RWPE2 (cell line): ENCODE data around the gene TGM1.

Experiments used
- ATAC-seq: fragments of 200-7000 bp; cut with Tn5 transposase; 3 replicates; pipeline ENCODE4 v1.9.1; 2021; ENCODE audit warnings: low read depth
- DNase-seq: peaks from one replicate; pipeline ENCODE4 v3.0.0-alpha.2; 2020; ENCODE audit warnings: low spot score
- H3K27ac ChIP-seq: fragments of 450-650 bp; 2 replicates; pipeline ENCODE4 v1.5.1; 2017; ENCODE audit warnings: mild to moderate bottlenecking; ENCODE audit not compliant: poor library complexity, severe bottlenecking
- H3K27me3 ChIP-seq: fragments of 250-450 bp; sonication (Bioruptor Pico); 2 replicates; pipeline ENCODE4 v1.5.1; 2021; ENCODE audit warnings: mild to moderate bottlenecking, moderate library complexity; ENCODE audit not compliant: insufficient read depth, poor library complexity, severe bottlenecking
- H3K36me3 ChIP-seq: fragments of 250-450 bp; sonication (Bioruptor Pico); 2 replicates; pipeline ENCODE4 v1.5.1; 2020; ENCODE audit warnings: low read depth, mild to moderate bottlenecking, moderate library complexity
- H3K4me1 ChIP-seq: fragments of 250-450 bp; sonication (Bioruptor Pico); 2 replicates; pipeline ENCODE4 v1.5.1; 2021; ENCODE audit warnings: mild to moderate bottlenecking, moderate library complexity; ENCODE audit not compliant: insufficient read depth, poor library complexity, severe bottlenecking
- H3K4me3 ChIP-seq: fragments of 250-450 bp; sonication (Bioruptor Pico); 2 replicates; pipeline ENCODE4 v1.5.1; 2021; ENCODE audit warnings: mild to moderate bottlenecking, moderate library complexity; ENCODE audit not compliant: severe bottlenecking
- H3K9me3 ChIP-seq: fragments of 250-450 bp; sonication (Bioruptor Pico); 2 replicates; pipeline ENCODE4 v1.5.1; 2021; ENCODE audit warnings: mild to moderate bottlenecking, moderate library complexity; ENCODE audit not compliant: severe bottlenecking
- CTCF ChIP-seq: fragments of 450-650 bp; IDR thresholded peaks from one replicate; pipeline ENCODE4 v1.5.1; 2017; ENCODE audit warnings: mild to moderate bottlenecking, moderate library complexity; ENCODE audit not compliant: poor library complexity, severe bottlenecking

TGM1 gene

GRCh38 chr14:24216345-24216699, 46.7 kb downstream of the TGM1 start:
- H3K4me1 ChIP-seq = peaks cover 13% of the 10 kb centered on the region
- peaks cover 53% of the 10 kb centered on the region for H3K36me3 ChIP-seq
- H3K27me3 ChIP-seq = no peaks in the 10 kb centered on the region
- DNase-seq = no peak
- H3K4me3 ChIP-seq = peak overlapping the region; percentile 54
- no peak for TF ChIP-seq CTCF
- H3K27ac ChIP-seq = peak overlapping the region; percentile 82
- no peaks in the 10 kb centered on the region for H3K9me3 ChIP-seq
- ATAC-seq = no peak

- ATAC-seq (peak; percentile 55), DNase-seq (peak; percentile 83)
- H3K27ac ChIP-seq = peak within 1 kb of the TSS; percentile 82
- H3K36me3 ChIP-seq = peaks cover 56% of the 10 kb centered on the region
- peak within 1 kb of the TSS; percentile 54 for H3K4me3 ChIP-seq
- no peaks in the 10 kb centered on the region for H3K9me3 ChIP-seq
- peaks cover 13% of the 10 kb centered on the region for H3K4me1 ChIP-seq
- peak; percentile 91 for TF ChIP-seq CTCF
- no peaks in the 10 kb centered on the region for H3K27me3 ChIP-seq
Measured at GRCh38 chr14:24215495-24216344, 47.3 kb downstream of the TGM1 start, which contains the start of gene MDP1. TSS of gene MDP1 (minus strand) at chr14:24216066. CDS start at chr14:24215955, 111 bp downstream.

- DNase-seq (no peak), ATAC-seq (no peak)
- H3K27me3 ChIP-seq = no peaks in the 10 kb centered on the region
- H3K4me1 ChIP-seq = peaks cover 13% of the 10 kb centered on the region
- no peaks in the 10 kb centered on the region for H3K9me3 ChIP-seq
- peak; percentile 10 for TF ChIP-seq CTCF
- H3K4me3 ChIP-seq = peak overlapping the region; percentile 79
- H3K36me3 ChIP-seq = peaks cover 62% of the 10 kb centered on the region
- H3K27ac ChIP-seq = peak overlapping the region; percentile 82
Measured at GRCh38 chr14:24213866-24214662, 48.9 kb downstream of the TGM1 start.

GRCh38 chr14:24212924-24213865, 49.8 kb downstream of the TGM1 start, which contains the start of gene CHMP4A:
TSS of gene CHMP4A (minus strand) at chr14:24213488. CDS start at chr14:24213439, 49 bp downstream.
- H3K27ac ChIP-seq = peak within 1 kb of the TSS; percentile 82
- no peak for TF ChIP-seq CTCF
- peak; percentile 89 for ATAC-seq

More at GRCh38 chr14:24212924-24213865, 49.8 kb downstream of the TGM1 start, which contains the start of gene CHMP4A:
- peak within 1 kb of the TSS; percentile 79 for H3K4me3 ChIP-seq
- DNase-seq = peak; percentile 100
- H3K27me3 ChIP-seq = no peaks in the 10 kb centered on the region
- H3K4me1 ChIP-seq = peaks cover 13% of the 10 kb centered on the region
- peaks cover 57% of the 10 kb centered on the region for H3K36me3 ChIP-seq
- no peaks in the 10 kb centered on the region for H3K9me3 ChIP-seq
